SK-N-DZ (cell line): ENCODE data around the gene SAMD8.

ENCODE experiments used
- DNase-seq: peaks from one replicate; pipeline ENCODE4 v3.0.0-alpha.2; 2015; ENCODE audit warnings: low spot score

The SAMD8 gene

DNA sequence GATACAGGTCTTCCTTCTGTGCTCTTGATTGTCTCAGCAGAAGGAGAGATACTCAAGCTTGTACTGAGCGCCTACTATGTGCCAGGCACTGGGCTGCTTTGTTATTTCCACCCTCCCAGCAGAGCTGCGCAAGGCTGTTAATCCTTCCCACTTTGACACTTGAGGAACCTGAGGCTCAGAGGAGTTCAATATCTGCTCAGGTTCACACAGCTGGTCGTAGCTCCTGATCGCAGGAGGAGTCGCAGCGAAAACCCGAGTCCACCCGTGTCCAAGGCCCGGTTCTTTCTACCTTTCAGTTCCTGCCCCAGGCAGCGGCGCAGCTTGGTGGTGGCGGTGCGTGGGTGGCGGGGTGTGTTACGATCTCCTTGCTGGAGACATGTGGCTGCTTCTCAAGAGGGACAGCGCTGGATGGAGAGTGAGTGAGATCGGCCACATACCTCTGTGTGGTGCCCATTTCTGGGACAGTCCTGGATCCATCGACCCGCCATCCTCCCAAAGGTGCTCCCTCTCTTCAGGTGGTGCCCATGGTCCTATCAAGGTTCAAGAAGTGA, 26.5 kb upstream of the SAMD8 start:
- no peak for DNase-seq

DNA sequence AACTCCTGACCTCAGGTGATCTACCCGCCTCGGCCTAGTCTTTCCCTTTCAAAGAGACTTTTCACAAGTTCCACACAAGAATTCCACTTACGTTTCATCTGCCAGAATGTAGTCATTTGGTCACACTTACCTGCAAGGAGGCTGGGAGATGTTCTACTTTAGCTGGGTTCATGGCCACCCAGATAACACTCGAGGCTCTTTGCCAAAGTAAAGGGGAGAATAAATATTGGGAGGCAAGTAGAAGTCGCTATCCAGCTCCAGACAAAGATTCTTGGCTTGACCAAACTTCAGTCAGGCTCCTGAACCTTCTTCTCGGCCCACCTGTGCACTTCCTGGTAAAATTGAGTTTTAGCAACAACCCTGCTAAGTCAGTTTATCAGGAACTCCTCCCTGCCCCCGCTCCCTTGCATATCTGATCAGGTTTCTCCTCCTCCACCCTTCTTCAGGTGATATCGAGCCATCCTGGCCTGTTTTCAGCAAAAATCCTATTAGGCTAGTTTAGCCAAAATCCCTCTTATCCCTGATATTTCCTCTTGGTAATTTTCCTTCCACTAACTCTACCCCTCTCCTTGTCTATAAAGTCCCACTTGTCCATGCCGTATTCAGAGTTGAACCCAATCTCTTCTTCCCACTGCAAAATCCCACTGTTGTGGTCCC, 25.1 kb upstream of the SAMD8 start:
- DNase-seq: no peak

DNA sequence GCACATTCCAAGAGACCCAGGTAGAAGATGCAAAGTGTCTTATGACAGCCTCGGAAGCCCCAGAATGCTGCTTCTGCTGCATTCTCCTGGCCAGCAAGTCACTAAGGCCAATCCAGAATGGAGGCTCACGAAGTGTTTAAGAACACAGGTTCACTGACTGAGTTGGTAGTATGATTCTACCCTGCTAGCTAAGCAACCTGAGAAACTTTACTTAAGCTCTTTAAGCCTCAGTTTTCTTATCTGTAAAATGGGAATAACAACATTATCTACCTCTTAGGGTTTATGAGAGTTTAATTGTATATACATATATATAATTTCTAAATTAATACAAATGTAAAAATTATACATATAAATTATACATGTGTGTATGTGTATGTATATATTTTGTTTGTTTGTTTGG, 22.8 kb upstream of the SAMD8 start:
- DNase-seq: no peak

DNA sequence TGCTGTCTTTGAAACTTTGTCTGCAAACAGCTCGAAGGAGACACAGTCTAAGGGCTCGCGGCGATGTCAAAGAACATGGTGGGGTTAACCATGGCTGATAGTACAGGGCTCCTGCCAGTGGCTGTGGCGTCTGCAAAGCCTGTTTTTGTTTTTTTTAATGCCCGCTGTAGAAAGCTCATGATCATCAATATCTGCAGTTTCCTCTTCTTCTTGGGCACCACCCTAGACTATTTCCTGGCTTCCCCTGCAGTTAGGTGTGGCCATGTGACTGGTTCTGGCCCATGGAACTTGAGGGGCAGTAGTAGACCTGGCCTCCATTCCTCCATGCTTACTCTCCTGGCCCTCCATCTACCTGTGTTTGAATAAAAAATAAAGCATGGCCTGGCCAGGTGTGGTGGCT, 21.8 kb upstream of the SAMD8 start:
- DNase-seq: no peak

DNA sequence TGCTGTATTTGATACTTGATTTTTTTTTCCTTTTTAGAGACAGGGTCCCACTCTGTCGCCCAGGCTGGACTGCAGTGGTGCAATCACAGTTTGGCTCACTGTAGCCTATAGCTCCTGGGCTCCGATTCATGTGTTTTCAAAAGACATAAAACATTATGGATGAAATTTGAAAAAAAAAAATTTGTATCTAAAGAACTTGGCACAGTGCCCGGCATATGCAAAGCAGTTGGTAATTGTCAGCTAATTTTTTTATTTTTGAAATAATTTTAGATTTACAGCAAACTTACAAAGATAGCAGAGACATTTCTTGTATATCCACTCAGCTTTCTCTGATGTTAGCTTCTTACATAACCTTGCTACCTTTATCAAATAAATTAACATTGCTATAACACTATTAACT, 20.3 kb upstream of the SAMD8 start:
- no peak for DNase-seq

DNA sequence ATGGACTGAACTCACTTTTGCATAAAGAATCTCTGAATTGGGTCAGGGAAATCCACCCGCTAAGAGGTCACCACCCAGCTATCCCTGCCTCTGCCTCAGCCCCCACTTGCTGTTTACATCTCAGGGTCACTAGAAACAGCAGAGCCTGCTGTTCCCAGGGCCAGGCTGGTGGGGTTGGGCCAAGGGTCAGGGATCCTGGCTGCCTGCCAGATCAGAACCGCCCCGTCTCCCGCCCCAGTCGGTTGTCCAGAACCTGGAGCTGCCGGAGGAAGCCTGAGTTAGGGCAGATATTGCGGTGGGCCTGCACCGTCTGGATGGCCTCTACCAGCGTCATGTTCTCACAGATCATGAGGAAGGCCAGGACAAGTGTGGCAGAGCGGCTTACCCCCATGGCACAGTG, 17.0 kb upstream of the SAMD8 start:
- no peak for DNase-seq

DNA sequence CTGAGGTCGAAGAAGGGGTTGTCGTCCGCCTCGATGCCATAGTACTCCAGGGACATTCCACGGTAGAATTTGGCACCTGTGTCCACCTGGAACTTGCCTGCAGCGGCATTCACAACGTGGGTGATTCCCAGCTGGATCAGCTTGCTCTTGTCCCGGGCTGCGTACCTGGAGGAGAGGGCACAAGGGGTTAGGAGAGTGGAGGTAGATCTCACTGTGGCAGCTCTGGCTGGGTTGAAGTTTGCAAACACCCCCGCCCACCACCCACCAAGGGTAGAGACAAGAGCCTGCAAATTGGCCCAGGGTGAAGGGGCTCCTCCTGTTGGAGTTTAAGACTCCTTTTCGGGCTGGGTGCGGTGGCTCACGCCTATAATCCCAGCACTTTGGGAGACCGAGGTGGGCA, 15.8 kb upstream of the SAMD8 start:
- no peak for DNase-seq

DNA sequence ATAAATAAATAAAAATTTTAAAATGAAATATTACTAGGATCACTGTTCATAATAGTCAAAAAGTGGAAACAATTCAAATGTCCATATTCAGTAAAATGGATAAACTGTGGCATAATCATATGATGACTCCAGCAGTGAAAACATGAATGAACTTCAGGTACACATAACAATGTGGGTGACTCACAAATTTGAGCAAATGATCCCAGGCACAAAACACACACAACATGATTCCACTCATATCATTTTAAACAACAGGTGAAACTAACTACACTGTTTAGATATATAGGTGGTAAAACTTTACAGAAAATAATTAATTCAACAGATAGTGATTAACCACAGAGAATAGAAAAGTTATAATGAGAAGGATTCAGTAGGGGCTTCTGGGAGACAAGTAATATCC, 14.7 kb upstream of the SAMD8 start:
- DNase-seq: no peak

DNA sequence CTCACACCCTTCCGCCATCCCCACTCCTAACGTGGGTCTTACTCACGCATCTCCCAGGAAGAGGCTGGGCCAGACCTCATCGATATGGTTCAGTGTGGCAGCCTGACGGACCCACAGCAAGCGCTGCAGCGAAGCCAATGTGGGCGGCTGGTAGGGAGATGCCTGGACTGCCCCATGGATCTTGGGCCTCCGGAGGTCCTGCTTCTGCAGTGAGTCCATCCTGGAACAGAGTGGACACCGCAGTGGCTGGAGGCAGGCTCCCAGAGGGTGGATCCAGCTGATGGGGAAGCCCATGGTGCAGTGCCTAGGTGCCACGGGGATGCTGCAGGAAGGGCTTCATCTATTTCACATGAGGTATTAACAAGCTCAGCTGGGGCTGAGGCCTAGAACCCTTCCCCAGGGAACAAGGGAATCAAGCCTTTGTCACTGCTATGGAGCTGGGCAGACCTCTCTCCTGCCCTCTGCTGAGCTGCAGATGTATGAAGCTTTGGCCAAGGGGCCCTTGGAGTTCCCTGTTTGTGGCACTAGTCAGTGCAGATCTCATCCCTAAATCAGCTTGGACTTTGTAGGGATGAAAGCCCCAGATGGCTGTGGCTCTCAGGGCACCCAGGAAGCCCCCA, 13.7 kb upstream of the SAMD8 start:
- peak; percentile 47 for DNase-seq

DNA sequence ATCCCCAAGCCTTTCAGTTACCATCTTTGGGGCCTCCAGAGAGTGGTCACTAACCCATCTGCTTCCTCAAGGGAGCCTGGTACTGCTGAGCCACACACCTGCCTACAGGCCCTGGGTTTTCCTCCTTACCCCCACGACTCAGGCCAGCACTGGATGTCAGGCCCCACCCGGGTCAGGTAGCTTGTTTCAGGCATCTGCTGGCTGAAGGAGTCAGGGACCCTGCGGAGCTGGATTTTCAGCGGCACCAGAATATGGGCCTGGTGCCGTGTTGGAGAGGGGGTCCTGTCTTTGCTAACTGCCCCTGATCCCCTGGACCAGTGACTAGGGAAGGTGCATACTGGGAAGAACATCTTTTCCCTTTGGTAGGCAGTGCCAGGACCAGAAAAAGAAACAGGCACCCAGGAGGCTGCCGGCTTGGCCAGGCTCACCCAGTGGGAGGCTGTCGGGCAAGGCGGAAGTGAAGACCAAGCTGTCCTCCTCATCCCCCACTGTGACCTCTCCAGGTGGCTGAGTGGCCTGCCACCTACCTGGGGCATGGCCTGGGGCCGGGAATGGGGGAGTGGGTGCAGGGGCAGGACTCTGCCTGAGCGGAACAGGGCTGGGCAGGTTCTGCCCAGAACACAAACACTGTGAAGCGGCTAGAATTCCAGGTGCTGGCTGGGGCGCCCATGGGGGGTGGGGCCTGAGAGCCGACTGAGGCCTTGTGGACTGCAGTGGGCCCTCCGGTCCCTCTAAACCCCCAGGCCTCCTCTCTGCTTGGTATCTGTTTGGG, 12.4 kb upstream of the SAMD8 start:
- DNase-seq: no peak

DNA sequence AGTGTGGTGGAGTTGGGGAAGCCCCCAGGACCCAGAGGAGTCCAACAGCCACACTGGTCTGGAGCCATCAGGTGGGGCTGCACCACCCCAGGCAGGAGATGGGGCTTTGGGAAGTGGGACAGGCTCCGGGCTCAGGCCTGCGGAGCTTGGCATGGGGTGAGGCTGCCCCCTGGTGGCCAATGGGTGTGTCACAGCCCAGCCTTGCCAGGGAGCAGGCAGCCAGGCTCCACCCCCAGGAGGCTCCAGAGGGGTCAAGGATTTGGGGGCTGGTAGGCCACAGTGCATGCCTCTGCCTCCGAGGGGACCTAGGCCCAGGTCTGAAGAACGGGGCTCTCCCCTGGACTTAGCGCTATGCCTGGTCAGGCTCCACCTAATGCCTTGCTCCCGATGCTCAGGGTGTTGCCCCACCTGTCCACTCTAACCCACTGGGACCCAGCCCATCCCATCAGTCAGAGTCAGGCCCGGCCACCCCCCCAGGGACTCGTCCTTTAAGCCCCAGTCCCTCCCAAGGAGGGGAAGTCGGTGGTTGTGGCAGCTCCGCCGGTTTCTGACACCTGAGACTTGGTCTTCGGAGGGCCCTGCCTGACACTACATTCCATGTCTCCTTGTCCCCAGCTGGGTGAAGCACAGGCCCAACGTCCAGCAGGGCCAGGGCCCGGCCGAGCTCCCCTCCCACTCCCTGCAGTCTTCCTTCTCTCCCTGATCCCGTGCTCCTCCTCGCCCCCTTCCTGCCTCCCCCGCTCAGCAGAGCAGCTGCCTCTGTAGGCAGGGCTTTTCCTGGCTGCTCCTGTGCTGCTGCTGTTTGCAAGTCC, 11.3 kb upstream of the SAMD8 start:
- DNase-seq: peak; percentile 81

DNA sequence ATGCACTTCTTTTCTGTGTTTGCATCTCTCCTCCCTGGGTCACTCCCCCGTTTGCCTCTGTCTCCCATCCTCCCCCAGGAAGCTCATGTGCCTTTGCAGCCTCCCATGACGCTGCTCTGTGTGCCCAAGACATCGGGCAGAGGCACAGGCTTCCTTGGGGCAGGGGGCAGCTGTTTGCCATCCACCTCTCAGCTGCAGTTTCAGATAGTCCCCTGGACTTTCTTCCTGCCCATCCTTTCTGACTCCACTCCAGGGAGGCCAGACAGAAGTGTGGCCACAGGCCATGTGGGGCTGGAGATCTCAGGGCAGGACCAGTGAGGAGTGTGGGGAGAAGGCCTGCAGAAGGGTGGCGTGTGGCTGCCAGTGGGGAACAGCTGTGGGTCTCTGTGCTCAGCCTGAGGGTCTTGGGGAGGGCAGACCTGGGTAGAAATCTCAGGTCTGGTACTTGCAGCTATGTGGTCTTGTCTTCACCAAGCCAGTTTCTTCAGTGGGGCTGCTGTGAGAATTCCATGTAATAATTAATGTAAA, 10.6 kb upstream of the SAMD8 start:
- no peak for DNase-seq

DNA sequence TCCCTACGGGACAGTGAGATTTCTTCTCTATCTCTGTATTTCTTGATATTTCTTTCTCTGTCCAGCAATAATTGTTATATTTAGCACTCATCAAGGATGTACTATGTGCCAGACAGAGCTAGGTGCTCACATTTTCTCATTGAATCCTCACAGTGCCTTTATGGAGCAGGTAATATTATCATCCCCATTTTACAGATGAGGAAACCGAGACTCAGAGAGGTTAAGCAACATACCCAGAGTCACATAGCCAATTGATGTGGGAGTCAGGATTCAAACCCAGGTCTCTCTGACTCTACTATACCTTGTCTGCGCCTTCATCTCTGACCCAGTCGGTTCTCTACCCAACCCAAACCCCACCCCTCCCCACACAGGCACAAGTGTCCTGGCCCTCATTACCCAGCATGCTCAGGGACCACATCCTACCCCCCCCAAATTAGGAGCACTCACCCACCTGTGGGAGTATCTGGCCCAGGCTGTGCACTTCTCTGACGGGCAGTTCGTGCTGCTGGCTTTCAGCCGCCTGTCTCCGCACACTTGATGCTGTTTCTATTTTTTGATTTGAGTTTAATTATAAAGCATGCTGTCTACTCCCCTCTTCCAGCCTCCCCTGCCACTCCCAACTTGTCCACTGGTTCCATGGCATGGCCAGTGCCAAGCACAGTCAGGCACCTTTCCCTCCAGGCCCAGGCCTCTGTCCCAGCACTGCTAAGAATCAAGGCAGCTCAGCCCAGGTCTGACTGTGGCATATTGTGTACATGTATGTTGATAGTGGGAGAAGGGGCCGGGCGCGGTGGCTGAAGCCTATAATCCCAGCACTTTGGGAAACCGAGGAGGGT, 9.8 kb upstream of the SAMD8 start:
- no peak for DNase-seq

DNA sequence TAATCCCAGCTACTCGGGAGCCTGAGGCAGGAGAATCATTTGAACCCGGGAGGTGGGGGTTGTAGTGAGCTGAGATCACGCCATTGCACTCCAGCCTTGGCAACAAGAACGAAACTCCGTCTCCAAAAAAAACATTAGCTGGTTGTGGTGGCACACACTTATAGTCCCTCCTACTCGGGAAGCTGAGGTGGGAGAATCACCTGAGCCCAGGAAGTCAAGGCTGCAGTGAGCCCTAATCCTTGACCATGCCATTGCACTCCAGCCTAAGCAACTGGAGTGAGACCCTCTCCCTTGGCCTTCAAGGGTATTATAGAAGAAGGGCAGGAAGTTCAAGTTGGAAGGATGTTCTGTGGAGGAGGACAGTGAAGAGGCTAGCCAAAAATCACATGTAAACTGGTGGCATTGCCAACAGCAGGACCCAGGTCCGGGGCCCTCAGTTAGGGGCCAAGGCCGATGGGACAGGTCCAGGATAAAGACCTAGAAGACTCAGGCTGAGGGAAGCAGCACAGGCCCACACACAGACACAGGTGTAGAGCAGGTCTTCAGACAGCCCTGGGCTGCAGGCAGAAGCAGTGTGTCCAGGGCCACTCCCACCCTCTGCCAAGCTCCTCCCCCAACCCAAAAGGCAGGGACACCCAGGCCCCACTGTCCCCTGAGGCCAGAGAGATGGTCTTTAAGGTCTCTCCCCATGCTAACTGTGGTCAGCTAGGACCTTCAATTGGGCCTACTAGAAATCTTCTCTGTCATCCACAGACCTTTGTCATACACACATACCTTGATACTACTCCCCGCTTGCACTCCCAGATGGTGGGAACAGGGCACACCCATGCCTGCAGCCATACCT, 8.4 kb upstream of the SAMD8 start:
- DNase-seq: no peak

DNA sequence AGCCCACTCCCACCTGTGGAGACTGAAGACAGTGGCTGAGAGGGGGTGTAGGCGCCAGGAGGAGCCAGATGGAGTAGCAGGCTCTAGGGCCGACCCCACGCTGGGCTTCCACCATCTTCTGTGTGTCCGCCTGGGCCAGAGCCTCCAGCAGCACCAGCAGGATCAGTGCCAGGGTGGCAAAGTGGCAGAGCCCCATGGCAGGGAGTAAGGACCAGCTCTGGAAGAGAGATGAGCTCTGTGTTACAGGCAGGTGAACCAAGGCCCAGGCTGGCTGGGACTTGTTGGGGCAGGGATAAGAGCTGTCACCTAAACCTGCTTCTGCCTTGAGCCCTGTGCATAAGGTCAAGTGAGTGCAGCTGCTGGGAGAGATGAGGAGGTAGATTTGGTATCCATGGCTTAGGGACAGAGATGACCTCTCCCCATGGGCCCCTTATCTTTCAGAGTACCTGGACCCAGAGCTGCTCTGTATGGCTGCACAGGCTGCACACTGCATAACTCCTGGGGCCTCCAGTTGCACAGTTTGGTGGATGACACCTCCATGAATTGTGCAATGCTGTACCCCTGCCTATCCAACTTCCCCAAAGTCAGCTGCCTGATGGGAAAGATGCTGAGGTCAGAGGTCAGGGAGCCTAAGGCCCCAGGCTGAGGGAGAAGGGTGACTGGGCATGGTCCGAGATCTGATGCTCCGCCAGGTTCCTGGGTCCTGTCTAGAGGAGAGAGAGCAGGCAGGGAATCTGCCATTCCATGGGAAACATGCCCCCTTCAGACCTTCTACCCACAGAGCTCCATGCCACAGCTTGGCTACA, 7.4 kb upstream of the SAMD8 start:
- no peak for DNase-seq

DNA sequence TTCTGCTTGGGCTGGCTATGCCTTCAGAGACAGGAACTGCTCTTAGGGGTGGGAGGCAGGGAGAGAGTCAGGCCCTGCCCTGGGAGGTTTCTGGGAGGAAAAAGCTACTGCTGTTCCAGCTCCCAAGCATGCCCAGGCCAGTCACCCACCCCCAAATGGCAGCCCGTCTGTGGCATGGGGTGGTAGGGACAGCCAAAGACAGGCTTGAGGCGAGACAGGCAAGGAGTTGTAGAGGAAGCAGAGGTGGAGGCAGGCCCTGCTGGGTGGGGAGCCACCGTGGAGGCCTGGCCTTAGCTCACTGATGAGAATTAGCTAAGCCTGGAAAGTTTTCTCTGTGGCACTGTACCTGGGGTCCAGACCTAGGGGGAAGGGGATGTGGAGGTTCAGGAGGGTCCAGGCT, 6.6 kb upstream of the SAMD8 start:
- DNase-seq: no peak

DNA sequence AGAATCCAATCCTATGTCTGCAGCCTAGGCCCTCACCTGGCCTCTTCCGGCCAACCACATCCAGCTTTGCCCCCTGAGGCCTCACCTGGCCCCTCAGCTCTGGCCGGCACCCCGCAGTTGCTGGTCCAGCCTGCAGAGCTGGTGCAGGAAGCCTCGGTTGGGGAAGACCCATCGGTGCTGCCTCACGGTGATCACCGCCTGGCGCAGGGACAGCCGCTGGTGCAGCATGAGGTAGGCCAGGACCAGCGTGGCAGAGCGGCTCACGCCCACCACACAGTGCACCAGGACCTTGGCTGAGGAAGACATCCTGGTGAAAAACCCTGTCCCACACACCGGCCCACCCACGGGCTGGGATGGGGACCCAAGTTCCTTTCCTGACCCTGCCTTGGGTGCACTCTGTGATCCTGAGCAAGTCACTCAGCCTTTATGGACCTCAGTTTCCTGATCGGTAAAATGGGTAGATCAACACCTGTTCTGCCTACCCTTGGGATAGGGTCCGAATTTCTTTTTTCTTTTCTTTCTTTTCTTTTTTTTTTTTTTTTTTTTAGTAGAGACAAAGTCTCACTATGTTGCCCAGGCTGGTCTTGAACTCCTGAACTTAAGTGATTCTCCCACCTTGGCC, 5.8 kb upstream of the SAMD8 start:
- DNase-seq: no peak

DNA sequence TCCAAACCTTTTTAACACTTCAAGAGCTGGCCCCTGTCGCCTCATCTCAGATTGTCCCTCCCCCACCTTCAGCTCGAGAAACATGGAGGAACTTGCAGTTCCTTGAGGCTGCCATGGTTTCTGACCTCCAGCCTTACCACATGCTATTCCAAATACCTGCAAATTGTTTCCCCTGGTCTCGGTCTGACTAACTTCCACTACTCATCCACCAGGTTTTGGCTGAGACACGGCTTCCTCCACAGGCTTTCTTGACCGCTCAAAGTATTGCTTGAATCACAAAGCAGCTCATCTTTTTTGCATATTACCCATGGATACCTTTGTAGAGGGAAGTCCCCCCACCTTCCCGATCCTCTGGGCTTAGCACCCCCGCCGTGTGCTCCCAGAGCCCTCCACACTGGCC, 5.2 kb upstream of the SAMD8 start:
- no peak for DNase-seq
